ENCODE results near the gene MYL5.

The MYL5 gene, protein sequence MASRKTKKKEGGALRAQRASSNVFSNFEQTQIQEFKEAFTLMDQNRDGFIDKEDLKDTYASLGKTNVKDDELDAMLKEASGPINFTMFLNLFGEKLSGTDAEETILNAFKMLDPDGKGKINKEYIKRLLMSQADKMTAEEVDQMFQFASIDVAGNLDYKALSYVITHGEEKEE

DNA sequence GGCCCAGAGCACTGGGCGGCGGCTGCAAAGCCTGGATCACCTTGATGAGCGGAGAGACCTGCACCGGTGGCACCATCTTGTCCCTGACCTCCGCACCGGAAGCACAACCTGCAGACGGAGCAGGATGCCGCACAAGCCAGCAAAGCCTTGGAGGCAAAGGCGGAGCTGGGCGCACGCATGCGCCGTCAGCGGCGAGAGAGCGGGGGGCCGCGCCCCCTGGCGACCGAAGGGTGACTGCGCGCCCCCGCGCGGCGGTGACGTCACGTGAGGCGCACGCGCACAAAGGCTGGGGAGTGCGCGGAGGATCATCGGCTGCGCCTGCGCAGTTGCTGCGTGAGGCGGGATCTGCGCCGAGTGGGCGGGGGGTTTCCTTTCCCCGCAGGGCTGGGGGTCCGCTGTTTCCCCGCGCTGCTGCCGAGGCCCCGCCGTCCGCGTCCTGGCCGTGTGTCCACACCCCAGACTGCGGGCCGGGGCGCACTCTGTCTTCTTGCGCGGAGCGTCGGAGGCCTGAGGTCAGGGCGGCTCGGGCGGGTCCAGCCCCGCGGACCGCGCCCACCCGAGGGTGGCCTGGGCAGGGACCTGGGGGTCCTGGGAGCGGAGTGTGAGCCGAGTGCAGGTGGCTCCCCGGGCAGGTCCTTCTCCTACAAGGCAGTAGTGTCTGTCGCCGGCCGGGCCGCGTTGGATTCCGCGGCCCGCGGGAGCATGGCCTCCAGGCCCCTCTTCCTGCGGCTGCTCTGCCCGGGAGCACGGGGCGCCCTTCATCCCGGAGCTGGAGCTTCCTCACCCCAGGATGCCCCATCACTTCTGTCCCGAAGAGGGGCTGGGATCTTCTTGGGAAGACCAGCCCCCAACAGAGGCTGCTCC is at the start of gene MYL5, which contains the start of gene ATP5ME:
Gene MYL5, plus strand, starts transcription at position 371 of the 864 bp plus-strand sequence. CDS start 3,485 bp downstream, outside the sequence.
Gene ATP5ME, minus strand, starts transcription at position 105 of the 864 bp plus-strand sequence. Its CDS starts 29 bp downstream, at position 76.
- Histone ChIP-seq H3K27ac (ENCODE audit: low read depth, low read length) (peak within 1 kb of the TSS; percentile 74), H3K9me3 (ENCODE audit: control insufficient read depth in 1 of 2, low read length in 2 of 2) (no peaks in the 10 kb centered on the region), H3K4me1 (ENCODE audit: control insufficient read depth in 1 of 2, insufficient read depth in 2 of 2, low read length in 2 of 2) (peaks cover 43 to 47% of the 10 kb centered on the region in 2 donors), H3K36me3 (ENCODE audit: control insufficient read depth in 1 of 2, insufficient read depth in 2 of 2, low read length in 2 of 2) (peaks cover 10 to 29% of the 10 kb centered on the region in 2 donors), H3K27me3 (ENCODE audit: control insufficient read depth in 1 of 2, insufficient read depth in 2 of 2, low read length in 2 of 2) (no peaks in the 10 kb centered on the region), H3K9ac (ENCODE audit: low read depth in 1 of 2, low read length in 2 of 2) (peak within 1 kb of the TSS; percentile 80 to 94), H3K4me3 (ENCODE audit: low read depth in 1 of 2, low read length in 2 of 2) (peak within 1 kb of the TSS; percentile 81 to 87)

DNA sequence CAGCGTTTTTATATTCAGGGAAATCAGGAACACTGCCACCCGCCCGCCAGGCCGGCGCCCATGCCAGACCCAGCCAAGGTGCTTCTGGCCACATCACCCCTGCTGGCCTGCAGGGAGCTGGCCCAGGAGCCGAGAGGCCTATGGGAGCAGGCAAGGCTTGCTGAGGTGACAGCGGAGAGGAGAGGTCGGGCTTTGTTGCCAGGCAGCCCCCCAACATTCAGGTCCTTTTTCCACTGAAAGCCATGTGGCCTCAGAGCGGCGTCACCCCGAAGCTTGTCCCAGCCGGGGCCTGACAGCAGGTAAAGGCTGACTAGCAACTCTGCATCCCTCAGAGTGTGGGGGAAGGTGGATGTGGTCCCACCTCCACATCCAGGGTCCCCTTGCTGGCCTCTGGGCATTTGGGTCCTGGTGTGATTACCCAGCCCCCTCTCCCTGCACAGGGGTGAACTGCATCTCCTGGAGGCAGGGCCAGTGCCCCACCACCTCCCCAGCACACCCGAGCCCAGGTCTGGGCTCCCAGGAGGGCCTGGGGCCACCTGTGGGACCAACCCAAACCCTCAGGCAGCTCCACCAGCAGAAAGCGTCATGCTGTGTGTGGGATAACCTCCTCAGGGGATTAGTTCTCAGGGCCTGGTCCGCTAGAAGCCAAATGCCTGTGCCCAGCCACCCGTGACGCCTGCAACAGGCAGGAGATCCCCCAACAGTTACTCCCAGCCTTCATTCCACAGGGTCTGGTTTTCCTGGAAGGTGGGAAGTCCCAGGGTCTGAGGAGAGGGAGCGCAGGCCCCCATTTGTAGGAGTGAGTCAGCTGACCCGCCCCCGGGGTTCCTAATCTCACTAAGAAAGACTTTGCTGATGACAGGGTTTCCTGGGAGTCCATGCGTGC is 49.4 kb upstream of the MYL5 start, which contains the start of gene PDE6B:
Gene PDE6B, plus strand, starts transcription at position 869 of the 886 bp plus-strand sequence. CDS start 54 bp downstream, outside the sequence.
- Histone ChIP-seq H3K27ac (ENCODE audit: low read depth, low read length) (no peak within 1 kb of the TSS), H3K9me3 (ENCODE audit: control insufficient read depth in 1 of 2, low read length in 2 of 2) (no peaks in the 10 kb centered on the region), H3K4me1 (ENCODE audit: control insufficient read depth in 1 of 2, insufficient read depth in 2 of 2, low read length in 2 of 2) (no peaks in the 10 kb centered on the region), H3K9ac (ENCODE audit: low read depth in 1 of 2, low read length in 2 of 2) (no peak within 1 kb of the TSS), H3K4me3 (ENCODE audit: low read depth in 1 of 2, low read length in 2 of 2) (no peak within 1 kb of the TSS), H3K36me3 (ENCODE audit: control insufficient read depth in 1 of 2, insufficient read depth in 2 of 2, low read length in 2 of 2) (no peaks in the 10 kb centered on the region), H3K27me3 (ENCODE audit: control insufficient read depth in 1 of 2, insufficient read depth in 2 of 2, low read length in 2 of 2) (no peaks in the 10 kb centered on the region)

DNA sequence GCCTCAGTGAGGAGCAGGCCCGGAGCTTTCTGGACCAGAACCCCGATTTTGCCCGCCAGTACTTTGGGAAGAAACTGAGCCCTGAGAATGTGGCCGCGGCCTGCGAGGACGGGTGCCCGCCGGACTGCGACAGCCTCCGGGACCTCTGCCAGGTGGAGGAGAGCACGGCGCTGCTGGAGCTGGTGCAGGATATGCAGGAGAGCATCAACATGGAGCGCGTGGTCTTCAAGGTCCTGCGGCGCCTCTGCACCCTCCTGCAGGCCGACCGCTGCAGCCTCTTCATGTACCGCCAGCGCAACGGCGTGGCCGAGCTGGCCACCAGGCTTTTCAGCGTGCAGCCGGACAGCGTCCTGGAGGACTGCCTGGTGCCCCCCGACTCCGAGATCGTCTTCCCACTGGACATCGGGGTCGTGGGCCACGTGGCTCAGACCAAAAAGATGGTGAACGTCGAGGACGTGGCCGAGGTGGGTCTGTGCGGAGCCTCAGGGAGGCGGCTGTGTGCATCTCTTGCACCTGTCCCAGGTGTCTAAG is 48.6 kb upstream of the MYL5 start:
- Histone ChIP-seq H3K4me1 (ENCODE audit: control insufficient read depth in 1 of 2, insufficient read depth in 2 of 2, low read length in 2 of 2) (no peaks in the 10 kb centered on the region), H3K36me3 (ENCODE audit: control insufficient read depth in 1 of 2, insufficient read depth in 2 of 2, low read length in 2 of 2) (no peaks in the 10 kb centered on the region), H3K9me3 (ENCODE audit: control insufficient read depth in 1 of 2, low read length in 2 of 2) (no peaks in the 10 kb centered on the region), H3K4me3 (ENCODE audit: low read depth in 1 of 2, low read length in 2 of 2) (no peak overlapping the region), H3K9ac (ENCODE audit: low read depth in 1 of 2, low read length in 2 of 2) (no peak overlapping the region), H3K27me3 (ENCODE audit: control insufficient read depth in 1 of 2, insufficient read depth in 2 of 2, low read length in 2 of 2) (no peaks in the 10 kb centered on the region), H3K27ac (ENCODE audit: low read depth, low read length) (no peak overlapping the region)

DNA sequence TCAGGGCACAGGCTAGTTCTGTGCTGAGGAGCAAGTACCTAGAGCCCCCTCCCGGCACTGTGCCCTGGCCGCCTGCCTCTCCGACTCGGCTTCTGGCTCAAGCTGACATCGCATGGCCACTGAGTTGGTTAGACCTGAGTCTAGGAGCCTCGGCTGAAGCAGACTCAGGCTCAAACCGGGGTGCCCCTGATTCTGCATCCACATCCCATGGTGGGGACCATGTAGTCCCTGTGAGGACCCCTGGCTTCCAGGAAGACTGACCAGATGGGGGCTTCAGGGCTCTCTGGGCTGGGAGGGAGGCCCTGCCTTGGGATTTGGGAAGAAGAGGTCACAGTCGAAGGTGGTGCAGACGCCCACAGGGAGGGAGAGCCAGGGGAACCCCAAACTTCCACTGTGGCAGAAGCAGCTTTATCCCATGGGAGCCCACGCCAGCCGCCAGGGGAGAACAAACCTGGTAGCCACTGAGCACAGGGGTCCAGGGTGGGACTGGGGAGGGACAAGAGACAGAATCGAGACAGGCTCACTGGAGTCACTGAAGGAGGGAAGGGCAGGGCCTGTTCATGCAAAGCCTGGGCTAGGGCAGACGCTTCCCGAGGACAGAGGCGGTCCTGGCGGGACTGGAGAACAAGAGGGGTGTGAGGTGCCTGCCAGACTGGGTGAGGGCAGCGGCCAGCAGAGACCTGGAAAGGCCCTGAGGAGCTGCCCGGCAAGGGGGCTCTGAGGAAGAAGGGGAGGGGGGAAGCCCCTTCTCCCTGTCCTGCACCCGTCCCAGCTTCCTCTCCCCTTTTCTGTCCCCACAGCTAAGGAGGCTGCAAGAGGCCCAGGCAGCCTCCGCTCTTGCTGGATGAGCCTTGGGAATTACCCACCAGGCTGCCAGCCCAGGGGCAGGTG is 47.9 kb upstream of the MYL5 start:
- no peaks in the 10 kb centered on the region for H3K27me3 ChIP-seq (ENCODE audit: control insufficient read depth in 1 of 2, insufficient read depth in 2 of 2, low read length in 2 of 2)

DNA sequence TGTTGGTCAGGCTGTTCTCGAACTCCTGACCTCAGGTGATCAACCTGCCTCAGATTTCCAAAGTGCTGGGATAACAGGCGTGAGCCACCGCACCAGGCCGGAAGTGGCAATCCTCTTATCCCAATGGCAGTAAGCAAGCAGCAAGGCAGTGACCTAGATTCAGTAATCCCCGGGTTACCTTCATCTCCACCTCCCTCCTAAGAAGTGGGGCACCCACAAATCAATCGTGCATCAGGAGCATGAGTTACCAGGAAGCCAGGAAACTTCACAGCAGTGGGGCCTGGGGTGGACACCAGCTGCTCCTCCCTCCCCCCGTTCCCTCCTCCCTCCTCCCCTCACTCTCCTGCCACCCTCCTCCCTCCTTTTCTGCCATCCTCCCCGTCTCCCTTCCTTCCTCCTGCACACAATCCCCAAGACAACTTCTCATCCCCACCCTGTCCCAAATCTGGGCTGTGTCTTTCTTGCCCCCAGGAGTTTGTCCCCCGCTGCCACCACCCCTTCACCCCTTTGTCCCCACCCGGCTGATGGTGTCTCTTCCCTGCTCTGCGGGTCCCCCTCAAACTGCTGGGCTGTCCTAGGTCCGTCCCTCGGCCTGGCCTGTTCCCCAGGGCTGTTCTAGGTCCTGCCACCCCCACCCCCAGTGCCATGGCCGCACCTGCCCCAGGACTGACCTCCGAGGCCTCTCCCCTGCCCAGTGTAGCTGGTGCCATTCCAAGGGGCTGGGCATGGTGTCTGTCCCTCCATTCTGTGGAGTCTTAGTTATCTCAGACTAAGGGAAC is 46.8 kb upstream of the MYL5 start:
- no peaks in the 10 kb centered on the region for H3K27me3 ChIP-seq (ENCODE audit: control insufficient read depth in 1 of 2, insufficient read depth in 2 of 2, low read length in 2 of 2)
- H3K36me3 ChIP-seq (ENCODE audit: control insufficient read depth in 1 of 2, insufficient read depth in 2 of 2, low read length in 2 of 2): no peaks in the 10 kb centered on the region
- H3K27ac ChIP-seq (ENCODE audit: low read depth, low read length): no peak overlapping the region
- H3K4me1 ChIP-seq (ENCODE audit: control insufficient read depth in 1 of 2, insufficient read depth in 2 of 2, low read length in 2 of 2): no peaks in the 10 kb centered on the region
- peaks cover 3 to 8% of the 10 kb centered on the region in 2 donors for H3K9me3 ChIP-seq (ENCODE audit: control insufficient read depth in 1 of 2, low read length in 2 of 2)
- H3K4me3 ChIP-seq (ENCODE audit: low read depth in 1 of 2, low read length in 2 of 2): no peak overlapping the region
- H3K9ac ChIP-seq (ENCODE audit: low read depth in 1 of 2, low read length in 2 of 2): no peak overlapping the region

More for the DNA sequence above, 47.9 kb upstream of the MYL5 start:
- Histone ChIP-seq H3K9me3 (ENCODE audit: control insufficient read depth in 1 of 2, low read length in 2 of 2) (no peaks in the 10 kb centered on the region), H3K9ac (ENCODE audit: low read depth in 1 of 2, low read length in 2 of 2) (no peak overlapping the region), H3K4me3 (ENCODE audit: low read depth in 1 of 2, low read length in 2 of 2) (no peak overlapping the region), H3K27ac (ENCODE audit: low read depth, low read length) (no peak overlapping the region), H3K36me3 (ENCODE audit: control insufficient read depth in 1 of 2, insufficient read depth in 2 of 2, low read length in 2 of 2) (no peaks in the 10 kb centered on the region), H3K4me1 (ENCODE audit: control insufficient read depth in 1 of 2, insufficient read depth in 2 of 2, low read length in 2 of 2) (no peaks in the 10 kb centered on the region)

DNA sequence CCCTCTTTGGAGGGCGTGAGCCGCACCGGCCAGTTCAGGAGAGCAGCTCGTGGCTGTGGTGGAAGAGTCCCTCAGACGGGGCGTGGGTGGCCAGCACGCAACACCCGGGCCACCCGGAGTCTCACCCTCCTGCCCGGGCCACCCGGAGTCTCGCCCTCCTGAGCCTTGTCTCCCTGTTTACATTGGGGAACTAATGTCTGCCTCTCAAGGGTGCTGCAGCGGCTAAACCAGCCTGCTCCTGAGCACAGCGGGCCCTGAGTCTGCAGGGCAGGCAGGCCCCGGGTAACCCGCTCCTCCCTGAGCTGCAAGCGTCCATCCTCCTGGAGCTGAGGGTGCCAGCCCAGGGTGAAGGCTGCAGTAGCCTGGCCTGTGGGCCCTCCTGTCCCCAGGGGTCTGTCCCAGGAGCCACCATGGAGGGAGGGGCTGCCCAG is 46.0 kb upstream of the MYL5 start:
- H3K9ac ChIP-seq (ENCODE audit: low read depth in 1 of 2, low read length in 2 of 2): no peak overlapping the region
- H3K27me3 ChIP-seq (ENCODE audit: control insufficient read depth in 1 of 2, insufficient read depth in 2 of 2, low read length in 2 of 2): no peaks in the 10 kb centered on the region
- no peaks in the 10 kb centered on the region for H3K36me3 ChIP-seq (ENCODE audit: control insufficient read depth in 1 of 2, insufficient read depth in 2 of 2, low read length in 2 of 2)
- no peak overlapping the region for H3K27ac ChIP-seq (ENCODE audit: low read depth, low read length)
- no peaks in the 10 kb centered on the region for H3K4me1 ChIP-seq (ENCODE audit: control insufficient read depth in 1 of 2, insufficient read depth in 2 of 2, low read length in 2 of 2)
- H3K9me3 ChIP-seq (ENCODE audit: control insufficient read depth in 1 of 2, low read length in 2 of 2): peaks cover 3 to 8% of the 10 kb centered on the region in 2 donors
- no peak overlapping the region for H3K4me3 ChIP-seq (ENCODE audit: low read depth in 1 of 2, low read length in 2 of 2)

DNA sequence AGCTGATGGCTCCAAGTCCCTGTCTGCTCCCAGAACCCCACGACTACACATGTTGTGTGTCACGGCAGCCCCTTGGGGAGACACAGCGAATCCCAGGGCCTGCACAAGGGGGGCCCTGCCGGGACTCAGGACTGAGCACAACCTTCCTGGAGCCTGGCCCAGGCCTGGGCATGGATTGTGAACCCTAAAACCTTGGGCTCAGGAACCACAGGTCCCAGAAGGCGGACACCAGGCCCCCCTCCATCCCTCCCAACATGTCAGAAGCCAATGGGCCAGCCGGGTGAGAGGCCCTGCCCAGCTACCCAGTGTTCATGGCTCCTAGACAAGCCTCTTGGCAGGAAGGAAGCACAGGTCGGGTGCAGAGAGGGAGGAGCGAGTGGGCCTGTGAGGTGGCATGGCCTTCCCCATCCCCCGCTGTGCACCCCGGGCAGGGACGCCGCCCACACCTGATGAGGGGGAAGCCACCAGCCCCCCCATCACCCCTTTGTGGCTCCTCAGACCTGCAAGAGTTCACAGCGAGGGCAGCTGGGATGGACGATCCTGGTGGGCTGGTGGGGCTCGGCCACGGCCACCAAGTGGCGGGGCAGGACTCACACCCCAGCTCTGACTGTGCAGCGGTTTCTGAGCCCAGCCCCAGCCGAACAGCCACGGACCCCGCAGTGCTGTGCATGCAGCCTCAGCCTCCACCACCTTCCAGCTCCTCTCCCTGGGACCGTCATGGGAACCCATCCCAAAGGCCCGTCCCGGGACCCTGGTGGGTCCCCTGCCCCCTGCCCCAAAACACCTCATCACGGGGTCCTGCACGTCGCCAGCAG is 45.3 kb upstream of the MYL5 start:
- Histone ChIP-seq H3K9ac (ENCODE audit: low read depth in 1 of 2, low read length in 2 of 2) (no peak overlapping the region), H3K27me3 (ENCODE audit: control insufficient read depth in 1 of 2, insufficient read depth in 2 of 2, low read length in 2 of 2) (no peaks in the 10 kb centered on the region), H3K27ac (ENCODE audit: low read depth, low read length) (no peak overlapping the region), H3K9me3 (ENCODE audit: control insufficient read depth in 1 of 2, low read length in 2 of 2) (peaks cover 3 to 8% of the 10 kb centered on the region in 2 donors), H3K4me1 (ENCODE audit: control insufficient read depth in 1 of 2, insufficient read depth in 2 of 2, low read length in 2 of 2) (no peaks in the 10 kb centered on the region), H3K36me3 (ENCODE audit: control insufficient read depth in 1 of 2, insufficient read depth in 2 of 2, low read length in 2 of 2) (no peaks in the 10 kb centered on the region), H3K4me3 (ENCODE audit: low read depth in 1 of 2, low read length in 2 of 2) (no peak overlapping the region)

DNA sequence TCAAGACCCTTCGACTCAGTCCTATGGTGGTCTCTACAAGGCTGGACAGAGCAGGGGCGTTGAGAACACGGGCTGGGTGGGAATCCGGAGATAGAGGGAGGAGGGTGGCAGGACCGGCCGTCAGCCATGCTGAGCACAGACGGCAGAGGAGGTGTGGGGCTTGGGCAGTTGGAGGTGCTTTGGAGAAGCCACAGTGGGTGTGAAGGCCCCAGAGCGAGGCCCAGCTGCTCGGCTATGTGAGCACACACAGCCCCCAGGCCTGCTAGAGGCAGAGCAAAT is 44.8 kb upstream of the MYL5 start:
- H3K9me3 ChIP-seq (ENCODE audit: control insufficient read depth in 1 of 2, low read length in 2 of 2): peaks cover 3 to 8% of the 10 kb centered on the region in 2 donors
- no peaks in the 10 kb centered on the region for H3K36me3 ChIP-seq (ENCODE audit: control insufficient read depth in 1 of 2, insufficient read depth in 2 of 2, low read length in 2 of 2)
- H3K9ac ChIP-seq (ENCODE audit: low read depth in 1 of 2, low read length in 2 of 2): no peak overlapping the region
- H3K4me1 ChIP-seq (ENCODE audit: control insufficient read depth in 1 of 2, insufficient read depth in 2 of 2, low read length in 2 of 2): no peaks in the 10 kb centered on the region
- H3K27ac ChIP-seq (ENCODE audit: low read depth, low read length): no peak overlapping the region
- no peaks in the 10 kb centered on the region for H3K27me3 ChIP-seq (ENCODE audit: control insufficient read depth in 1 of 2, insufficient read depth in 2 of 2, low read length in 2 of 2)
- H3K4me3 ChIP-seq (ENCODE audit: low read depth in 1 of 2, low read length in 2 of 2): no peak overlapping the region

Measured in duodenal mucosa (tissue), 2 donors.